DOHH2 (cell line): ENCODE data around the gene SYP.

Experiments
- EZH2phosphoT487 ChIP-seq: fragments of 200-600 bp; sonication (generic); IDR thresholded peaks from 2 replicates; pipeline ENCODE4 v1.6.1; 2017; ENCODE audit warnings: borderline replicate concordance, mild to moderate bottlenecking, antibody characterized with exemption, low read length, moderate library complexity, mixed read lengths
- TF ChIP-seq, protein P1 (sequence below): fragments of 200-600 bp; sonication (generic); IDR thresholded peaks from one replicate; pipeline ENCODE4 v1.5.1; 2014; ENCODE audit warnings: antibody characterized with exemption, mild to moderate bottlenecking, low read depth, low read length; ENCODE audit not compliant: poor library complexity, severe bottlenecking

DNA sequence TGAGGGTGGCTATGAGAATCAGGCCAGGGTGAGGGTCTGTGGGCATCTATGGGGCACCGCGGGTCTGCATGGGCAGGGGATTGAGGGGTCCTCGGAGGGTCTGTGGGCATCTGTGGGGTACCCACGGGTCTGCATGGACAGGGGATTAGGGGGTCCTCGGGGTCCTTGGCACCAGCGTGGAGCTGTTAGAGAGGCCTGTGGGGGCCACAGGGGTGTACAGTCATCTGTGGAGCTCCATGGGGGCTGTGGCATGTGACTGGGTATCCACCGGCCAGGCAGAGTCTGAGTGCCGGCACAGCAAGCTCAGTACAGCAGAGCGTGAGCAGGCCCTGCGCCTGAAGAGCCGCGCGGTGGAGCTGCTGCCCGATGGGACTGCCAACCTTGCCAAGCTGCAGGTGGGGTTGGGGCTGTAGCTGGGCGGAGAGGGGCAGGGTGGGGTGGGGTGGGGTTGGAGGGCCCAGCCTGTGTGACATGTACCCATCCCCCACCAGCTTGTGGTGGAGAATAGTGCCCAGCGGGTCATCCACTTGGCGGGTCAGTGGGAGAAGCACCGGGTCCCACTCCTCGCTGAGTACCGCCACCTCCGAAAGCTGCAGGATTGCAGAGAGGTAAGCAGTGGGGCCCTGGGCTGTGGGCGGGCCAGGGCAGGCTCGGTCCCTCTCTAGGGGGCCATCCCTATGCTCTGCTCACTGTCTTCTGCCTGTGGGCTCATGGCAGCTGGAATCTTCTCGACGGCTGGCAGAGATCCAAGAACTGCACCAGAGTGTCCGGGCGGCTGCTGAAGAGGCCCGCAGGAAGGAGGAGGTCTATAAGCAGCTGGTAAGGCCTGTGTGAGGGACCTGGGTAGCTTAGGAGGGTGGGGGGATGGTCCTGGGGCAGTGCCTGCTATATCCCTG, 48.2 kb upstream of the SYP start:
- TF ChIP-seq, protein P1, sequence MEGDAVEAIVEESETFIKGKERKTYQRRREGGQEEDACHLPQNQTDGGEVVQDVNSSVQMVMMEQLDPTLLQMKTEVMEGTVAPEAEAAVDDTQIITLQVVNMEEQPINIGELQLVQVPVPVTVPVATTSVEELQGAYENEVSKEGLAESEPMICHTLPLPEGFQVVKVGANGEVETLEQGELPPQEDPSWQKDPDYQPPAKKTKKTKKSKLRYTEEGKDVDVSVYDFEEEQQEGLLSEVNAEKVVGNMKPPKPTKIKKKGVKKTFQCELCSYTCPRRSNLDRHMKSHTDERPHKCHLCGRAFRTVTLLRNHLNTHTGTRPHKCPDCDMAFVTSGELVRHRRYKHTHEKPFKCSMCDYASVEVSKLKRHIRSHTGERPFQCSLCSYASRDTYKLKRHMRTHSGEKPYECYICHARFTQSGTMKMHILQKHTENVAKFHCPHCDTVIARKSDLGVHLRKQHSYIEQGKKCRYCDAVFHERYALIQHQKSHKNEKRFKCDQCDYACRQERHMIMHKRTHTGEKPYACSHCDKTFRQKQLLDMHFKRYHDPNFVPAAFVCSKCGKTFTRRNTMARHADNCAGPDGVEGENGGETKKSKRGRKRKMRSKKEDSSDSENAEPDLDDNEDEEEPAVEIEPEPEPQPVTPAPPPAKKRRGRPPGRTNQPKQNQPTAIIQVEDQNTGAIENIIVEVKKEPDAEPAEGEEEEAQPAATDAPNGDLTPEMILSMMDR: no peak
- TF ChIP-seq EZH2phosphoT487: no peak
